Superior temporal gyrus (tissue), 1 donor: ENCODE measurements around the gene TMEM184C.
A peak's percentile ranks its signal among the peaks of the same experiment; 100 is the strongest.

Experiments
- DNase-seq: peaks from one replicate; pipeline ENCODE4 v3.0.0-alpha.2; 2016; ENCODE audit errors: extremely low spot score

Gene TMEM184C

DNA sequence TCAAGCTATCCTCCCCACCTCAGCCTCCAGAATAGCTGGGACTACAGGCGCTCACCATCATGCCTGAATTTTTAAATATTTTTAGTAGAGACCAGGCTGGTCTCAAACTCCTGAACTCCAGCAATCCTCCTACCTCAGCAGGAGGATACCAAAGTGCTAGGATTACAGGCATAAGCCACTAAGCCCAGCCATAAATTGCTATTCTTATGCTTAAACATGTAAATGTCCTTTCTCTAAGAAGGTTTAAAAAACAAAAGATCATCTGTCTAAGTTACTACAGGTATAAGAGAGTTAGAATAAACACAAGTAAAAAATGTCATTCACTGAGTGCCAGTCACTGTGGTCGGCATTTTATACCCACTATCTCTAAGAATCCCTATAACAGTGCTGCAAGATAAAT is 38.4 kb downstream of the TMEM184C start:
- DNase-seq, result no peak

DNA sequence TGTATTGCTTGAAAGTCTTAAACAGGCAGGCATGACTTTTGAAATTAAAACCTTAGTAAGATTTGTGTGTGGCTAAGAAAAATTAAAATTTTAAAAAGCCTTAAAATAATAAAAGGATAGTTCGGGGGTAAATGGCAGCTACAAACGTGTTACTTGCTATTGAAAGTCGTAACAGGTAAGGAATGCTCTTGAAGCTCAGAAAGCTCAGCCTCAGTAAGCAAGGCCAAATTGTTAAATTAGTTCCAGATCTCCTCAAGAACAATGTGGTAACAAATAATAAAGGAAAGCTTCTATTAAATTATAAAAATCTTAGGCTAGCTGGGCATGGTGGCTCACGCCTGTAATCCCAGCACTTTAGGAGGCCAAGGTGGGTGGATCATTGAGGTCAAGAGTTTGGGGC is 41.3 kb downstream of the TMEM184C start:
- DNase-seq, result no peak

DNA sequence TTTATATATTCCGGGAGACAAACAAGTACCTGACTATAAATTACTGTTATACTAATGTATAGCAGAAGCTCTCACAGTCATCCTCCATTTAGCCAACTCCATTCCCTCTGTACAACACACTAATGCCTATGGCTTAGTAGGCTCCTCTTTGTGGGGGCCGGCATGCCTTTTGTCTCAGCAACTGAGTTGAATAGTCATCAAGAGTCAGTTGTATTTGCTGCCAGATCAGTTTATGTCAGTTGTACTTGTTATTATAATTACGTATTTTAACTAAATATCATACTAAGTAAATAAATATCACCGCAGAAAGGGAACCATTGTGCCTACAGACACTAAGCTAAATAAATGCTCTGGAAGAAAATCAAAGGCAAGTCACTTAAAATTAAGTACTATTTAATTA is 56.9 kb downstream of the TMEM184C start:
- no peak for DNase-seq

DNA sequence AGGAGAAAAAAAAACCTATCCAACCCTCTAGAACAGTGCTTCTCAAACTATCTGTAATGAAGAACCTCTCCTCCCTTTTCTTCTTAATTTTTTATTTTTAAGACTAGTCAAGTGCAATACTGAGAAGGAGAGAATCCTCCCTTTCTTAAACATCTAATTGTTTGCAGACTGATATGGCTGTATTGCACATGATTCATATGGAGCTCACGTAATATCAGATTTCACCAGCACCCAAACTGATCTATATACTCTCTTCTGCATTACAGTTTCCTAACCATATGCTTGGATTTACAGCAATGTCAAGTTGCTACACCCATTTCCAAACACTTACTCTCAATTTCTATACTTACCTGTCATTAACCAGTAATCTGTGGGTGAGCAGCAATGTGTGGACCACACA is 57.3 kb downstream of the TMEM184C start:
- DNase-seq, result no peak

GRCh38 chr4:147678106-147678505 is 60.9 kb downstream of the TMEM184C start:
- no peak for DNase-seq

DNA sequence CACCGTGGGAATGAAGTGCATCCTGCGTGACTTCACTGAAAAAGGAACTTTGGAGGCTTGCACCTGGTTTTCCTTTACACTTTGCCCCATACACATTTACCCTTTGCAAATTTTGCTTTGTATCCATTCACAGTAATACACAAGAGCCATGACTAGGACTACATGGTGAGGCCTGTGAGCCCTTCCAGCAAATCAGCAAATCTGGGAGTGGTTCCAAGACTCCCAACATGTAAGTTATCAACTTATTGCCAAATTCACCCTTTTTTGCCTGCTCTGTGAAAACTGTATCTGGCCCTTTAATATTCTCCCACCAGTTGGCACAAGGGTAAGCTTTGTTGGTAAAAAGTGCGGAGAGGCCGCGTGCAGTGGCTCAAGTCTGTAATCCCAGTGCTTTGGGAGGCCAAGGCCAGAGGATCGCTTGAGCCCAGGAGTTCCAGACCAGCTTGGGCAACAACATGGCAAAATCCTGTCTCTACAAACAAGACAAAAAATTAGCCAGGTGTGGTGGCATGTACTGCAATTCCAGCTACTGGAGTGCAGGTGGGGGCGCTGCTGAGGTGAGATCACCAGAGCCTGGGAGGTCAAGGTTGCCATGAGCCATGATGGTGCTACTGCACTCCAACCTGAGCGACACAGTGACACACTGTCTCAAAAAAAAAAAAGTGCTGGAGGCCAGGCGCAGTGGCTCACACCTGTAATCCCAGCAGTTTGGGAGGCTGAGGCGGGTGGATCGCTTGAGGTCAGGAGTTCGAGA is 61.8 kb downstream of the TMEM184C start:
- DNase-seq, result no peak

- DNase-seq, result no peak
Observed at GRCh38 chr4:147682755-147683154, 65.6 kb downstream of the TMEM184C start.

DNA sequence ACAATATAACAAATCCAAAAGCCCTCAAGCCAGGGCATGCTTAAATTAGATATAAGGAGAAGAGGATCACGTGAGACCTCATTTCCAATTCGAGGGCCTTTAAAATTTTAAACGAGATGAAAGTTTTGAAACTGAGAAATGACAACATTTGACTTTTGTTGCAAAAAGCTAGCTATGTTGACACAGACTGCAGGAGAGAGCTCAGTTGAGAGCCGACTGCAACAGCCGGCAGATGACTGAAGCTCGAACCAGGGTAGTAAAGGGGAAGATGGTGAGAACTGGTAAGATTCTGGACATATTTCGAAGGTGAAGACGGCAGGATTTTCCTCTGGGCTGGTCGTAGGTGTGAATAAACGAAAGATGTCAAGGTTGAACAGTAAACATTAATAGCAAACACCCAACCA is 66.0 kb downstream of the TMEM184C start:
- DNase-seq, result peak; percentile 47

DNA sequence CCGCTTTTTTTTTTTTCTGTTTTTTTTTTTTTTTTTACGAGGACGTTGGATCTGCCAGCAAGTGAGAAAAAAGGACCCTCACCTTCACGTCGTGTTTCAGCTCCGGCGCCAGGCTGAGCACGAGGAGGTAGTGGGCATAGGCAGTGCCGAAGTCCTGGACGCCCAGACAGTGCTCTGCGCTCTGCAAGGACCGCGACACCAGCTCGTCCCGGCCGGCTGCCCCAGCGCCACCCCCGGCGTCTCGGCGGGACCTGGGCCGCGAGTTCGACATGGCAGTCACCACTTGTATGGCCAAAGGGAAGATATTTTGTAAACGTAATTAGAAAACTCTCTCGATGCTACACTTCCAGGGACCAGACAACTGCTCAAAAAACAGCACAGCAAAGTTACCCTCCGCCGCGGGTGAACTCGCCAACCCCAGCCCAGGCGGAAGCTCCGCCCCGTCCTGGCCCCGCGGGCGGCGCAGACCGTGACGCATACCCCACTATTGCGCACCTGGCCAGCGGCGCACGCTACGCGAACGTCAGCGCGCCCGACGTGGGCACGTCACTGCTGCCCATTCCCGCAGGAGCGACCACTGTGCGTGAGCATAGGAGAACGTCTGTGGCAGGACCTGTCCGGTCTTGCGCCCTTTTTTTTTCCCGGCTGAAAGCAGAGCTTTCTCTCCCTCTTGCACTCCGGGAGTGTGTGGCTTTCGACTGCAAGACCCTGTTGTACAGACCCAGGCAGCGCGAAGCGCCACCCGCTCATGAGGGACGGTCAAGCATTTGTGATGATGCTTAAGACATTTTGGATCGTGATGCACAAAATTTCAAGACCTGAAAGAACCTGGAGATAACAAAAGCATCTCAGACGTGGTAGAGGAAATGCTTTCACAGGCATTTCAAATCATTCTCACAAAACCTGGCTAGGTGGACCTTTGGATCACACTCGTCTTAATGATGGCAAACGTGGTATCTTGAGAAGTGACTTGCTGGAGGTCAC is 66.8 kb downstream of the TMEM184C start, which contains the start of gene PRMT9:
PRMT9 (minus strand) TSS at position 447 of the 984 bp plus-strand sequence; CDS start at position 271, 176 bp downstream.
- DNase-seq, result peak; percentile 83

DNA sequence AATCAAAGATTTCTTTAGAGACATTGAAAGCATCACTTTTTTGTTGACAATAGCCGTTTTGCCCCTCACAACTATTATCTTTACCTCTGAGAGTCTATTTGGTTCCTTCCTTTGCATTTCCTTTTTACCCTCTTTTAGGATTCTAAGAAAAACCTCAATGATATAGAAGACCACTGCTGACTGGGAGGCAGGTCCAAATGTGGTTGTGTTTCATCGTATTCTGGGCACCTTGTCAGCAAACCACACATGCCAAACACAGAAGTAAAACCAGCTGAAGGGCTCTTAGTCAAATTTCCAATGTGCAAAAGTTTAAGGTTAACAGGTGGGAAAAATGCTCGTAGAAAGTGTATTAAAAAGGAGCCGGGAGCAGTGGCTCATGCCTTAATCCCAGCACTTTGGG is 71.9 kb downstream of the TMEM184C start:
- DNase-seq, result no peak

- DNase-seq, result no peak
Observed at GRCh38 chr4:147691820-147692219, 74.6 kb downstream of the TMEM184C start.

DNA sequence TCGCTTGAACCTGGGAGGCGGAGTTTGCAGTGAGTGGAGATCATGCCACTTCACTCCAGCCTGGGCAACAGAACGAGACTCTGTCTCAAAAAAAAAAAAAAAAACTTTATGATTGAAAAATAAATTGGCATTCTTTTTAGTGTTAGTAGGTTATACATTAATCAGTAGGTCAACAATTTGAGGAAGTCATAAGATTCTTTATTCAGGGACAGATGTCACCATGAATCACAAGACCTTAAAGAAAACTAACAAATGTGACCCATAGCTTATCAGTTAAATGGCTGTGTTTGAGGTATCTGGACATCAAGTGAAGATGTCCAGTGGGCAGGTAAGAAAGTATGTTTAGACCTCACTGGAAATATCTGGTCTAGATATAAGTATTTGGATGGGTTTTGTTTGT is 76.0 kb downstream of the TMEM184C start:
- DNase-seq, result no peak

- DNase-seq, result no peak
Observed at GRCh38 chr4:147696866-147697265, 79.7 kb downstream of the TMEM184C start.

- DNase-seq, result no peak
Observed at GRCh38 chr4:147704846-147705245, 87.6 kb downstream of the TMEM184C start.

DNA sequence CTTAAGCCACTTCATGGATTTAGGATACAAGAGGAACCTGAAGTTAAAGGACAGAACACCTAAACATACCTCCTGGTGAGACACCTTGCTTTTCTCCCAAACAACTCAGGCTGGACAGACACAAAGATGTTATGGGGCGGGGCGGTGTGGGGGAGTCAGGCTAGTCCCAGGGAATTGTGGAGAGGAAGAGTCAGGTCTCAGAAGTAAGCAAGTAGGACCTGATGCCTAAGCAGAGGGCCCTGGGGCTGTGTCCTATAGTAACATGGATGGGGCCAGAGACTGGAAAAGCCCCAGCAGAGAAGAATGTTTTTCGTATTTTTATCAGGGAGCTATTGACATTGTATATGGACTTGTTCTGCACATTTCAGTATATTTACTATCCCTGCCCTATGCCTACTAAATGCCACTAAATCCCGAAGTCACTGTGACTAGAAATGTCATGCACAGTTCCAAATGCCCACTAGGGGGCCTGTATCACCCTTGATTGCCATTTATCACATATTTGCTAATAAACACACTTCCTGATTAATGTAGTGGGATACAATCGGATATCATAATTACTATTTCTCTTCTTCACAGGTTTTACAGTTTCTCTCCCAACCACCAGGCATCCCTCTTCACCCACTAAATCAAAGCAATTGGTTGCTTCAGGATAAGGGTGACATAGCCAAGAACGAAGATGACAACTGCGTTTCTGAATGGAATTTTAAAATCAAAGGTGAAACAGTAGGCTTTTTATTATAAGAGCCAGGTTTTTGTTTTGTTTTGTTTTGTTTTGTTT is 90.9 kb downstream of the TMEM184C start:
- peak; percentile 83 for DNase-seq

GRCh38 chr4:147709999-147710398 is 92.8 kb downstream of the TMEM184C start:
- DNase-seq, result no peak

- no peak for DNase-seq
Observed at GRCh38 chr4:147714575-147715401, 97.6 kb downstream of the TMEM184C start.

DNA sequence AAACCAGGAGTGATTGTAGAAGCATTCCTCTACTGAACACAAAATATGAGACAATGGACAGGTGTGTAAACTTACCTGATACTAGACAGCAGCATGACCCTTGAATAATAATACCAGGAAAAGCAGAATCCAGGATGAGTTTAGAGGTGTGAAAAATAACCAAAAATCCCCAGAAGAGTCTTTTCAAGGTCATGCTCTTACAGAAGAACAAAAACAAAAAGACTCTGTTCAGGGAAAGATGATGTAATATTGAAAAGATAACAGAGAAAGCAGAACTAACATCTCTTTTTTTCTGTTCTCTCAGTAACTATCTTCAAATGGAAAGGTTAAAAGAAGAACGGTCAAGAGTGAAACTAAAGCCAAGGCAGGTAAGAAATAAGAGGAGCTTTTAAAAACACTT is 100.7 kb downstream of the TMEM184C start:
- no peak for DNase-seq
